ENCODE measurements around the gene ITGA8.
"Not testable (repeated sequence)": the region's sequence is repeated elsewhere in the genome, so short reads cannot be mapped to it uniquely, and the experiment has no call there.

Gene ITGA8

GRCh38 chr10:15486404-15486803 lies 233.3 kb downstream of the ITGA8 start:
- no peak for DNase-seq

GRCh38 chr10:15485684-15486316 lies 233.9 kb downstream of the ITGA8 start:
- DNase-seq: no peak

GRCh38 chr10:15485027-15485426 lies 234.7 kb downstream of the ITGA8 start:
- DNase-seq: no peak

GRCh38 chr10:15484128-15484527 lies 235.6 kb downstream of the ITGA8 start:
- no peak for DNase-seq

- no peak for DNase-seq
Observed at GRCh38 chr10:15483215-15484075, 236.3 kb downstream of the ITGA8 start.

GRCh38 chr10:15482156-15482555 lies 237.6 kb downstream of the ITGA8 start:
- DNase-seq: no peak

GRCh38 chr10:15478950-15479349 lies 240.8 kb downstream of the ITGA8 start:
- no peak for DNase-seq

- no peak for DNase-seq
Observed at GRCh38 chr10:15478429-15478828, 241.3 kb downstream of the ITGA8 start.

- no peak for DNase-seq
Observed at GRCh38 chr10:15476337-15476736, 243.4 kb downstream of the ITGA8 start.

- not testable (repeated sequence) for DNase-seq
Observed at GRCh38 chr10:15475439-15475838, 244.3 kb downstream of the ITGA8 start.

GRCh38 chr10:15474671-15475070 lies 245.1 kb downstream of the ITGA8 start:
- no peak for DNase-seq

GRCh38 chr10:15473396-15473767 lies 246.3 kb downstream of the ITGA8 start:
- no peak for DNase-seq

- DNase-seq: no peak
Observed at GRCh38 chr10:15472431-15473395, 247.0 kb downstream of the ITGA8 start.

GRCh38 chr10:15472008-15472407 lies 247.7 kb downstream of the ITGA8 start:
- DNase-seq: no peak

GRCh38 chr10:15469111-15469510 lies 250.6 kb downstream of the ITGA8 start:
- no peak for DNase-seq

- DNase-seq: no peak
Observed at GRCh38 chr10:15464381-15464780, 255.3 kb downstream of the ITGA8 start.
